Liver (tissue), 3 donors: ENCODE measurements around the gene STRA8.

Experiments used
- CTCF ChIP-seq: fragments of 150-350 bp; IDR thresholded peaks from 2 replicates; pipeline ENCODE4 v1.5.1; 2017; ENCODE audit warnings: improper control_type of control experiment, low read depth, low read length; ENCODE audit not compliant: missing input control
- EGR1 ChIP-seq, 2 donors: IDR thresholded peaks; 2 replicates each; pipeline ENCODE4 v1.6.1; 2016 to 2018; ENCODE audit warnings: antibody characterized with exemption in 2 of 2, low read depth in 2 of 2
- GABPA ChIP-seq, 2 donors: IDR thresholded peaks in 1 of 2; conservative IDR thresholded peaks in 1 of 2; 2 replicates each; pipeline ENCODE4 v1.6.1; 2016; ENCODE audit warnings: antibody characterized with exemption in 2 of 2, mild to moderate bottlenecking in 1 of 2, moderate library complexity in 1 of 2
- HNF4A ChIP-seq, 2 donors: conservative IDR thresholded peaks; 2 replicates each; pipeline ENCODE4 v1.6.1; 2016; ENCODE audit warnings: antibody characterized with exemption in 2 of 2, mild to moderate bottlenecking in 2 of 2
- JUND ChIP-seq, 2 donors: IDR thresholded peaks; 2 replicates each; pipeline ENCODE4 v1.6.1; 2016; ENCODE audit warnings: antibody characterized with exemption in 2 of 2
- MAX ChIP-seq: IDR thresholded peaks from 2 replicates; pipeline ENCODE4 v1.6.1; 2016; ENCODE audit warnings: antibody characterized with exemption
- NR2F2 ChIP-seq: IDR thresholded peaks from 2 replicates; pipeline ENCODE4 v1.6.1; 2016; ENCODE audit warnings: antibody characterized with exemption
- RAD21 ChIP-seq, 2 donors: IDR thresholded peaks; 2 replicates each; pipeline ENCODE4 v1.6.1; 2016; ENCODE audit warnings: antibody characterized with exemption in 2 of 2, mild to moderate bottlenecking in 2 of 2
- SP1 ChIP-seq: IDR thresholded peaks from 2 replicates; pipeline ENCODE4 v1.6.1; 2018; ENCODE audit warnings: antibody characterized with exemption, mild to moderate bottlenecking
- TAF1 ChIP-seq: conservative IDR thresholded peaks from 2 replicates; pipeline ENCODE4 v1.6.1; 2016; ENCODE audit warnings: antibody characterized with exemption, mild to moderate bottlenecking
- YY1 ChIP-seq: IDR thresholded peaks from 2 replicates; pipeline ENCODE4 v1.6.1; 2016; ENCODE audit warnings: antibody characterized with exemption, mild to moderate bottlenecking
- ZBTB33 ChIP-seq: IDR thresholded peaks from 2 replicates; pipeline ENCODE4 v1.6.1; 2016; ENCODE audit warnings: antibody characterized with exemption
- TF ChIP-seq, protein P1 (sequence below): IDR thresholded peaks from 2 replicates; pipeline ENCODE4 v1.6.1; 2016; ENCODE audit warnings: antibody characterized with exemption, mild to moderate bottlenecking
- TF ChIP-seq, protein P2 (sequence below): IDR thresholded peaks from 2 replicates; pipeline ENCODE4 v1.6.1; 2016; ENCODE audit warnings: antibody characterized with exemption
- donor health status: healthy.
- donor health status: healthy.

DNA sequence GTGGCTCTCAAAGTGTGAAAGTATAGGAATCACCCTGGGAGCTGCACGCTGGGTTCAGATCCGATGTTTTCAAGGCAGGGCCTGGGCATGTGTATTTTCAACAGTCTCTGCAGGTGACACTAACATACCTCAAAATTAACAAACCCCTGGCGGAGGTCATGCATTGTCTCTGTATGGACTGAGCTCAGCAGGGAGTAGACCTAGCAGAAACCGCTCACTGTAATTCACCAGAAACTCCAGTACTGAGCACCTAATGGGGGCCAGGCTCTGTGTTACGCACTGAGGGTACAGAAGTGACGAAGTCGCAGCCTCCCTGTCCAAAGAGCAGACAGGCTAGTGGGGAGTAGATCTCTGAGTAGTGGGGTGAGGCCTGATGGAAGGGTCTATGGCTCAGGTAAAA, 5.6 kb downstream of the STRA8 start:
- TF ChIP-seq CTCF = no peak
- TF ChIP-seq YY1 = no peak
- no peak for TF ChIP-seq NR2F2
- TF ChIP-seq MAX = no peak
- no peak for TF ChIP-seq GABPA (IDR thresholded peaks at IDR 0.05 in 1 of 2, conservative IDR thresholded peaks at IDR 0.05 in 1 of 2)
- TF ChIP-seq RAD21 (IDR thresholded peaks at IDR 0.05) = no peak
- TF ChIP-seq TAF1 = no peak
- no peak for TF ChIP-seq SP1
- TF ChIP-seq ZBTB33 = no peak
- TF ChIP-seq, protein P1, sequence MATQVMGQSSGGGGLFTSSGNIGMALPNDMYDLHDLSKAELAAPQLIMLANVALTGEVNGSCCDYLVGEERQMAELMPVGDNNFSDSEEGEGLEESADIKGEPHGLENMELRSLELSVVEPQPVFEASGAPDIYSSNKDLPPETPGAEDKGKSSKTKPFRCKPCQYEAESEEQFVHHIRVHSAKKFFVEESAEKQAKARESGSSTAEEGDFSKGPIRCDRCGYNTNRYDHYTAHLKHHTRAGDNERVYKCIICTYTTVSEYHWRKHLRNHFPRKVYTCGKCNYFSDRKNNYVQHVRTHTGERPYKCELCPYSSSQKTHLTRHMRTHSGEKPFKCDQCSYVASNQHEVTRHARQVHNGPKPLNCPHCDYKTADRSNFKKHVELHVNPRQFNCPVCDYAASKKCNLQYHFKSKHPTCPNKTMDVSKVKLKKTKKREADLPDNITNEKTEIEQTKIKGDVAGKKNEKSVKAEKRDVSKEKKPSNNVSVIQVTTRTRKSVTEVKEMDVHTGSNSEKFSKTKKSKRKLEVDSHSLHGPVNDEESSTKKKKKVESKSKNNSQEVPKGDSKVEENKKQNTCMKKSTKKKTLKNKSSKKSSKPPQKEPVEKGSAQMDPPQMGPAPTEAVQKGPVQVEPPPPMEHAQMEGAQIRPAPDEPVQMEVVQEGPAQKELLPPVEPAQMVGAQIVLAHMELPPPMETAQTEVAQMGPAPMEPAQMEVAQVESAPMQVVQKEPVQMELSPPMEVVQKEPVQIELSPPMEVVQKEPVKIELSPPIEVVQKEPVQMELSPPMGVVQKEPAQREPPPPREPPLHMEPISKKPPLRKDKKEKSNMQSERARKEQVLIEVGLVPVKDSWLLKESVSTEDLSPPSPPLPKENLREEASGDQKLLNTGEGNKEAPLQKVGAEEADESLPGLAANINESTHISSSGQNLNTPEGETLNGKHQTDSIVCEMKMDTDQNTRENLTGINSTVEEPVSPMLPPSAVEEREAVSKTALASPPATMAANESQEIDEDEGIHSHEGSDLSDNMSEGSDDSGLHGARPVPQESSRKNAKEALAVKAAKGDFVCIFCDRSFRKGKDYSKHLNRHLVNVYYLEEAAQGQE = no peak
- TF ChIP-seq, protein P2, sequence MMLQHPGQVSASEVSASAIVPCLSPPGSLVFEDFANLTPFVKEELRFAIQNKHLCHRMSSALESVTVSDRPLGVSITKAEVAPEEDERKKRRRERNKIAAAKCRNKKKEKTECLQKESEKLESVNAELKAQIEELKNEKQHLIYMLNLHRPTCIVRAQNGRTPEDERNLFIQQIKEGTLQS = no peak
- no peak for TF ChIP-seq JUND (IDR thresholded peaks at IDR 0.05)
- TF ChIP-seq EGR1 (IDR thresholded peaks at IDR 0.05; ENCODE audit: low read depth in 2 of 2) = no peak
- no peak for TF ChIP-seq HNF4A (conservative IDR thresholded peaks at IDR 0.05)
